ENCODE results near the gene C19orf38.

GRCh38 chr19:10896851-10897526 is 48.8 kb downstream of the C19orf38 start:
- TF ChIP-seq, protein P1, sequence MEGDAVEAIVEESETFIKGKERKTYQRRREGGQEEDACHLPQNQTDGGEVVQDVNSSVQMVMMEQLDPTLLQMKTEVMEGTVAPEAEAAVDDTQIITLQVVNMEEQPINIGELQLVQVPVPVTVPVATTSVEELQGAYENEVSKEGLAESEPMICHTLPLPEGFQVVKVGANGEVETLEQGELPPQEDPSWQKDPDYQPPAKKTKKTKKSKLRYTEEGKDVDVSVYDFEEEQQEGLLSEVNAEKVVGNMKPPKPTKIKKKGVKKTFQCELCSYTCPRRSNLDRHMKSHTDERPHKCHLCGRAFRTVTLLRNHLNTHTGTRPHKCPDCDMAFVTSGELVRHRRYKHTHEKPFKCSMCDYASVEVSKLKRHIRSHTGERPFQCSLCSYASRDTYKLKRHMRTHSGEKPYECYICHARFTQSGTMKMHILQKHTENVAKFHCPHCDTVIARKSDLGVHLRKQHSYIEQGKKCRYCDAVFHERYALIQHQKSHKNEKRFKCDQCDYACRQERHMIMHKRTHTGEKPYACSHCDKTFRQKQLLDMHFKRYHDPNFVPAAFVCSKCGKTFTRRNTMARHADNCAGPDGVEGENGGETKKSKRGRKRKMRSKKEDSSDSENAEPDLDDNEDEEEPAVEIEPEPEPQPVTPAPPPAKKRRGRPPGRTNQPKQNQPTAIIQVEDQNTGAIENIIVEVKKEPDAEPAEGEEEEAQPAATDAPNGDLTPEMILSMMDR (IDR thresholded peaks at IDR 0.05; ENCODE audit: low read depth, low read length) = no peak
- TF ChIP-seq EZH2phosphoT487 (IDR thresholded peaks at IDR 0.05; ENCODE audit: low read depth) = no peak
